Stimulated activated naive CD8-positive, alpha-beta T cell treated with anti-CD3 and anti-CD28 coated beads, Interleukin-15, Interleukin-2, amounts not matched to agents 100 U/mL and 50 U/mL, for 24 hours (primary cell): ENCODE results near the gene LRRC43.

ENCODE experiments used
- ATAC-seq: fragments of 150-1000 bp; cut with Tn5 transposase; one replicate; pipeline ENCODE4 v1.10.0; 2021
- DNase-seq: peaks from one replicate; pipeline ENCODE4 v3.0.0; 2021

Gene LRRC43

GRCh38 chr12:122225683-122226365 is 42.9 kb downstream of the LRRC43 start, which contains the start of gene DIABLO:
DIABLO (minus strand) TSS chr12:122226052; CDS start chr12:122226014, 38 bp downstream.
- DNase-seq (peak; percentile 100), ATAC-seq (peak; percentile 95)

DNA sequence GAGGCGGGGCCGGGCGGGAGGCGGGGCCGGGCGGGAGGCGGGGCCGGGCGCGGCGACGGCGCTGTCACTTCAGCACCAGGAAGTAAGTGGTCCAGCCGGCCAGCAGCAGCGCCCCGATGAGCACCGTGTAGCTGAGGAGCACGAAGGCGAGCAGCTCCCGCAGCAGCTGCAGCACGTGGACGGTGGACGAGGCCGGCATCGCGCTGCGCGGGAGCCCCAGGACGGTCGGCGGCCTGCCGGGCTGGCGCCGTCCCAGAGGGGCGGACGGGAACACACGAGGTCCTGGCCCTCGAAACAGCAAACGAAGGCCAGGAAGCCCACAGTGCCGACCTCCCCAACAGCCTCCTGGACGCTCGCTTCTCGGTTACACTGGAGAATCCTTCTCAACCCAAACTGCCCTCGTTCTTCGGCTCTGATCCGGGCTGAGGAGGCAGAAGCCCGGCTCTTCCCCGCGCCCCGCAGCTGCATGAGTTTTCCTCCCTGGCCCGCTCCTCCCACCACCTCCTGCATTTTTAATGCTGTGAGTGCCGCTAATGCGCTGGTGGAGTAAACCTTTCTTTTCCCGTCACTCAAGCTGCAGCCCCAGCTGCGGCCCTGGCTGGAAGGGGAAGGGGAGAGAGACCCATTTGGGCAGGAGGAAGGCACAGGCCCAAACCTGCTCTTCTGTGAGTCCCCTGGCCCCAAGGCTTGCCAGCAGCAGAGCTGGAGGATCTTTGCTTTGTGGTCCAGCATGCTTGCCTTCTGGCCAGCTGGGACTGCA is 43.6 kb downstream of the LRRC43 start:
- ATAC-seq (no peak), DNase-seq (no peak)

GRCh38 chr12:122227341-122227740 is 44.4 kb downstream of the LRRC43 start:
- DNase-seq (peak; percentile 51), ATAC-seq (no peak)

- ATAC-seq, result no peak
- no peak for DNase-seq
Observed at GRCh38 chr12:122228092-122228491, 45.2 kb downstream of the LRRC43 start.

- ATAC-seq (no peak), DNase-seq (no peak)
Observed at GRCh38 chr12:122230798-122231197, 47.9 kb downstream of the LRRC43 start.

- no peak for DNase-seq
- no peak for ATAC-seq
Observed at GRCh38 chr12:122232691-122233090, 49.8 kb downstream of the LRRC43 start.

DNA sequence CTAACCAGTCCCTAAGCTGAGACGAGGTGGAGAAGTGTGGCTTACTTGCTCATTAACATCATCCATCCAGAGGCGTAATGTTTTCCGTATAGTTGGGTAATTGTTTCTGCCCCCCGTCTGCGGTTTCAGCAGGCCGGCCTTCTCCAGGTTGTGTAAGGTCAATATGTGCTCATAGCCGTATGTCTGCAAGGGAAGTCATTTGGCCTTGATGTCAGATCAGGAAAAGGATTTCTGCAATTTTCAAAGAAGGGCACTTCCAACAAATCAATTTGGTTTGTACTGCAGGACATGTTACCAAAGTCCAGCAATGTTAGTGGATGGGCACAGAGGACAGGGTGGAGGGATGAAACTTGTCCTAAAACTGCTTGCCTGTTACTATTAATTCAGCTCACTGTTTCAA is 52.8 kb downstream of the LRRC43 start:
- DNase-seq (no peak), ATAC-seq (no peak)

DNA sequence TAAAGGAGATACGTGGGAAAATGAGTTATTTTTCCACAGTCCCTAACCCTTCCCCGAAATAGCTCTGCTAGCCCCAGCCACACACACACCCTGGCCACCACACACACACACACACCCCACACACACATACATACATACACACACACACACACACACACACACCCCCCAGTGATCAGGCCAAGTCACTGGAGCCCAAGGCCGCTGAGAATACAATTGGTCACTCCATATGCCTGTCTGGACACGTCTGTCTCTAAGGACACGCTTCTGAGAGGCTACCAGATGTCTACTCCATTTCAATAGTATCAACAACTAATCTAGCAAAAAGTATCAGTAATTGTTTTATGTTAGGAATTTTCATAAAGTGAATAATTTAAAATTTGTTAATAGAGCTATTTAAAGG is 55.9 kb downstream of the LRRC43 start:
- no peak for ATAC-seq
- DNase-seq, result no peak

GRCh38 chr12:122243965-122244364 is 61.0 kb downstream of the LRRC43 start:
- DNase-seq, result no peak
- ATAC-seq, result no peak

DNA sequence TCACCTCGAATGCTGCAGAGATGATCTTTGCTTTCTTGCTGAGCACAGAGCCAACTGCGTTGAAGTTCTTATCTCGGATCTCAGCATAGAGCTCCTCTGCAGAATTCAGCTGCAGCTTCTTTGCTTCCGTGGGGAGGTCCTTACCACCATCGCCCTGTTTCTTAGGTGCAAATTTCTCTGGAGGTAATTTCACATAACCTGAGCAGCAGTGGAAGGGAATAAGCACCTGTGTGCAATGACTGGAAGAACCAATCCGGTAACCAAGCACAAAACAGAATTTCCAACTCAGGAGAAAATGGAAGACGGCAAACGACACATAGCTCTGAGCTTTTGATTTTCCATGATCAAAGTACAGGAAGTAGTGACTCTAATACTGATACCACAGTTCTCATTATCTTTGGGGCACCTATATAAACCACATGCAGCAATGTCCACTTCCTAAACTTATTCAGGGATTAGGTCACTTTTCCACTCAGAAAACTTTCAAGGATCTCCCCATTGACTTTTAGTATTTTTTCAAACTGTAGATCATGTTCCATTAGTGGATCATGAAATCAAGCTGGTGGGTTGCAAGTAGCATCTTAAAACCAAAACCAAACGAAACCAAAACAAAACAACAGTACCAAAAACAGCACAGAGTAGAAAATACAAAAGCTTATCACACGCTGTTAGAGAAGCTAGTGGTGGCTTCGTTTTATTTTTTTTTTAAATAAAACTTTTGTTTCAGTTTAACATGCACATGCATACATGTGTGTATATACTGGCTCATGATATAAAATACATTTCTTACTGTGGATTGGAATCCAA is 61.8 kb downstream of the LRRC43 start:
- ATAC-seq, result peak; percentile 65
- no peak for DNase-seq

DNA sequence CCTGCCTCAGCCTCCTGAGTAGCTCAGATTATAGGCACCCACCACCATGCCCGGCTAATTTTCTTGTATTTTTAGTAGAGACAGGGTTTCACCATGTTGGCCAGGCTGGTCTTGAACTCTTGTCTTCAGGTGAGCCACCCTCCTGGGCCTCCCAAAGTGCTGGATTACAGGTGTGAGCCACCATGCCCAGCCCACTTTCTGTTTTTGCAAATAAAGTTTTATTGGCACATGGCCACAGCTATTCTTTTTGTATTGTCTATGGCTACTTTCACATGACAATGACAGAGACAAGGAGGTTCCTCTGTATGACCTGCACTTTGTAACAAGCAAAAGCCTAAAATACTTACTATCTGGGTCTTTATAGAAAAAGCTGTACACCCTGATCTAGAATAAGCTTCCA is 62.6 kb downstream of the LRRC43 start:
- DNase-seq (no peak), ATAC-seq (no peak)

DNA sequence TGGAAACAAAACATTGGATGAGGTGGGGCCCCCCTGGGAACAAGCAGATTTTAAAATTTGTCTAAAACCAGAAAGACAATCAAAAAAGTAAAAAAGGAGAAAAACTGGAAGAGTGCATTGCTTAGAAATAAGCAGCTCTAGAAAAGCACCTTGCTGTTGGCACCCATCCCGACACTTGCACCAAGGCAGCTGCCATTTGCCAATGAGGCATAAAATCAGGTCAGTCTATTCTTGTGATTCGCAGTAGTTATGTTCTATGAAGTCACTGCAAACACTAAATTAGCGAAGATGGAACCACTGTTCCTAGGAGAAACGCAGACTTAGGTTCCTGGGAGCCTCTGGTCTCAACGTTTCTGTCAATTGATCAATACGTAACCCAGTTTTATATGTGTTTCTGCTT is 67.1 kb downstream of the LRRC43 start:
- no peak for DNase-seq
- no peak for ATAC-seq

GRCh38 chr12:122250536-122250935 is 67.6 kb downstream of the LRRC43 start:
- DNase-seq, result no peak
- no peak for ATAC-seq
